Activated CD4-positive, alpha-beta memory T cell treated with anti-CD3 and anti-CD28 coated beads for 36 hours (primary cell): ENCODE results near the gene KIF13A. TPM values are rescaled to one million over a fixed set of nuclear protein-coding genes. Genes with fewer than 3 reads are reported as not detected.

Experiments
- CTCF ChIA-PET: fragments of 350-600 bp; sonication (Branson Sonifier 250); formaldehyde crosslinking; loops from one replicate; lab custom pipeline; 2021; ENCODE audit warnings: antibody characterized with exemption, inconsistent platforms; lab: Charles Lee
- POLR2A ChIA-PET: fragments of 350-600 bp; sonication (Branson Sonifier 250); formaldehyde crosslinking; loops from one replicate; lab custom pipeline; 2021; ENCODE audit warnings: antibody characterized with exemption; lab: Charles Lee
- DNase-seq: peaks from one replicate; pipeline ENCODE4 v3.0.0-alpha.2; 2020
- H3K27ac Mint-ChIP-seq: one replicate; pipeline ENCODE4 v1.8.0; 2021; ENCODE audit warnings: mixed read lengths
- H3K27me3 Mint-ChIP-seq: one replicate; pipeline ENCODE4 v1.8.0; 2021; ENCODE audit warnings: mixed read lengths
- H3K36me3 Mint-ChIP-seq: one replicate; pipeline ENCODE4 v1.8.0; 2021; ENCODE audit warnings: mixed read lengths
- H3K4me1 Mint-ChIP-seq: one replicate; pipeline ENCODE4 v1.8.0; 2021; ENCODE audit warnings: low read depth, mixed read lengths
- H3K4me3 Mint-ChIP-seq: one replicate; pipeline ENCODE4 v1.8.0; 2021; ENCODE audit warnings: mild to moderate bottlenecking, mixed read lengths
- H3K9me3 Mint-ChIP-seq: one replicate; pipeline ENCODE4 v1.8.0; 2021; ENCODE audit warnings: mixed read lengths
- intact Hi-C: fragments of 100-400 bp; cut with micrococcal nuclease; formaldehyde crosslinking; loops from one replicate; pipeline ENCODE4 v1.15.1; 2023
- total RNA-seq, 2 experiments: library from RNA; stranded (reverse); gene quantifications; one replicate each; pipeline ENCODE4 v1.2.3, GENCODE V29; 2021

Gene KIF13A
- total RNA-seq, 2 experiments from 2014 or later, result 0.07 TPM; not detected in 1

- Mint-ChIP-seq H3K36me3 (no peaks in the 10 kb centered on the region), H3K4me3 (no peak overlapping the region), H3K27ac (no peak overlapping the region), H3K4me1 (peaks cover 20% of the 10 kb centered on the region), H3K27me3 (peaks cover 28% of the 10 kb centered on the region), H3K9me3 (no peaks in the 10 kb centered on the region)
- ChIA-PET CTCF (interaction anchor here (0.6 kb wide), 2 partner anchors 77 to 891 kb away, joined by 4 to 5 read pairs; no protein-coding TSS in a partner anchor), POLR2A (interaction anchor here (0.6 kb wide), 1 partner anchor 116 kb away, joined by 6 read pairs; no protein-coding TSS in a partner anchor)
- no peak for DNase-seq
- intact Hi-C loops, result loop anchor here (10.0 kb wide), 1 partner anchor 384 kb away; the partner anchor contains the start of gene DEK
Observed at GRCh38 chr6:17881085-17881858, 106.2 kb downstream of the KIF13A start.

GRCh38 chr6:17879184-17879583 is 108.3 kb downstream of the KIF13A start:
- Mint-ChIP-seq H3K27me3 (peaks cover 27% of the 10 kb centered on the region), H3K27ac (no peak overlapping the region), H3K4me1 (peaks cover 3% of the 10 kb centered on the region), H3K36me3 (no peaks in the 10 kb centered on the region), H3K4me3 (no peak overlapping the region), H3K9me3 (no peaks in the 10 kb centered on the region)
- CTCF ChIA-PET, result no interaction called here
- intact Hi-C loops, result no loop called here
- DNase-seq, result no peak
- POLR2A ChIA-PET, result no interaction called here

GRCh38 chr6:17878734-17879133 is 108.7 kb downstream of the KIF13A start:
- no peak overlapping the region for H3K27ac Mint-ChIP-seq
- H3K27me3 Mint-ChIP-seq, result peaks cover 23% of the 10 kb centered on the region
- ChIA-PET CTCF (no interaction called here), POLR2A (no interaction called here)
- DNase-seq, result no peak
- no peaks in the 10 kb centered on the region for H3K36me3 Mint-ChIP-seq
- no peak overlapping the region for H3K4me3 Mint-ChIP-seq
- intact Hi-C loops, result no loop called here
- no peaks in the 10 kb centered on the region for H3K4me1 Mint-ChIP-seq
- no peaks in the 10 kb centered on the region for H3K9me3 Mint-ChIP-seq

GRCh38 chr6:17877895-17878440 is 109.5 kb downstream of the KIF13A start:
- Mint-ChIP-seq H3K27ac (no peak overlapping the region), H3K36me3 (no peaks in the 10 kb centered on the region), H3K4me3 (no peak overlapping the region), H3K4me1 (no peaks in the 10 kb centered on the region), H3K9me3 (no peaks in the 10 kb centered on the region), H3K27me3 (peaks cover 18% of the 10 kb centered on the region)
- ChIA-PET POLR2A (no interaction called here), CTCF (no interaction called here)
- no peak for DNase-seq
- intact Hi-C loops, result no loop called here

GRCh38 chr6:17877196-17877894 is 110.1 kb downstream of the KIF13A start:
- Mint-ChIP-seq H3K27me3 (peaks cover 17% of the 10 kb centered on the region), H3K4me3 (no peak overlapping the region), H3K27ac (no peak overlapping the region), H3K4me1 (no peaks in the 10 kb centered on the region), H3K36me3 (no peaks in the 10 kb centered on the region), H3K9me3 (no peaks in the 10 kb centered on the region)
- CTCF ChIA-PET, result no interaction called here
- intact Hi-C loops, result no loop called here
- POLR2A ChIA-PET, result no interaction called here
- no peak for DNase-seq

- no peak overlapping the region for H3K4me3 Mint-ChIP-seq
- CTCF ChIA-PET, result no interaction called here
- H3K4me1 Mint-ChIP-seq, result no peaks in the 10 kb centered on the region
- DNase-seq, result no peak
- peaks cover 16% of the 10 kb centered on the region for H3K27me3 Mint-ChIP-seq
- POLR2A ChIA-PET, result no interaction called here
- H3K36me3 Mint-ChIP-seq, result no peaks in the 10 kb centered on the region
- intact Hi-C loops, result no loop called here
- no peak overlapping the region for H3K27ac Mint-ChIP-seq
- H3K9me3 Mint-ChIP-seq, result no peaks in the 10 kb centered on the region
Observed at GRCh38 chr6:17874753-17875152, 112.7 kb downstream of the KIF13A start.

DNA sequence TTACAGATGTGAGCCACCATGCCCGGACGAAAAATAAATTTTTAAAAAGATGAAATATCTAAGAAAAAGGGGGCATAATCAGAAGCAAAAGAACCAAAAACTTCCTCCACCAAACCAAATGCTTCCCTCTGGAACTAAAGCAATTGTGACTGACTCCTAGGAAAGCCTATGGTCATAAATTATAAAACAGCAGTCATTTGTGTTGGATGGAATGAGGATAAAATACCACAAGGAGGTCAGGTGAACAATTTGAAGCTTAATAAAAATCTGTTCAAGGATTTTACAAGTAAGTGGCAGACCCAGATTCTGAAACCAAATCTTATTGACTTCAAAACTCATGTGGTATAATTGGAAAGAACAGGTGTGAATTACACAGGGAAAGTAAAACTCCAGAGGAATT is 114.5 kb downstream of the KIF13A start:
- no peaks in the 10 kb centered on the region for H3K36me3 Mint-ChIP-seq
- no peak overlapping the region for H3K27ac Mint-ChIP-seq
- ChIA-PET CTCF (no interaction called here), POLR2A (no interaction called here)
- no peaks in the 10 kb centered on the region for H3K4me1 Mint-ChIP-seq
- intact Hi-C loops, result no loop called here
- H3K27me3 Mint-ChIP-seq, result peaks cover 14% of the 10 kb centered on the region
- no peaks in the 10 kb centered on the region for H3K9me3 Mint-ChIP-seq
- DNase-seq, result no peak
- no peak overlapping the region for H3K4me3 Mint-ChIP-seq

DNA sequence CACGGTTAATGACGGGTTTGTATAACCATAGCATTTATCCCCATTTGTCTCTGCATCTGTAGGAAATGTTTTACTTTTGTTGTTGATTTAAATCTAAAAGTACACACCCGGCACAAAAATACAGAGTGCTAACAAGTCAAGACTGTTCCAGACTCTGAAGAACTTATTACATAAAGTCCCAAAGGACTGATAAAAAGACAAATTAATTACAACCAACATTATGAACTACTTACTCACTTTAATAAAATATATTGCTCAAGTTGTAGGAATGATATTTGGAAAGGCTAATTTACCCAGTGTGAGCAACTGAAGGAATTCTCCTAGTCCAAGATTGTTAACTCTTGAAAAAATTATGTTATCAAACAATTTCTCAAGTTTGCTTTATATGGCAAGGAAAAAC is 115.6 kb downstream of the KIF13A start:
- no peak overlapping the region for H3K4me3 Mint-ChIP-seq
- no peaks in the 10 kb centered on the region for H3K4me1 Mint-ChIP-seq
- ChIA-PET POLR2A (no interaction called here), CTCF (no interaction called here)
- H3K9me3 Mint-ChIP-seq, result no peaks in the 10 kb centered on the region
- peaks cover 13% of the 10 kb centered on the region for H3K27me3 Mint-ChIP-seq
- intact Hi-C loops, result no loop called here
- no peak overlapping the region for H3K27ac Mint-ChIP-seq
- no peak for DNase-seq
- H3K36me3 Mint-ChIP-seq, result no peaks in the 10 kb centered on the region

- no peak overlapping the region for H3K4me3 Mint-ChIP-seq
- H3K27ac Mint-ChIP-seq, result no peak overlapping the region
- intact Hi-C loops, result no loop called here
- H3K27me3 Mint-ChIP-seq, result peaks cover 12% of the 10 kb centered on the region
- no peaks in the 10 kb centered on the region for H3K4me1 Mint-ChIP-seq
- H3K9me3 Mint-ChIP-seq, result no peaks in the 10 kb centered on the region
- POLR2A ChIA-PET, result no interaction called here
- CTCF ChIA-PET, result no interaction called here
- no peak for DNase-seq
- H3K36me3 Mint-ChIP-seq, result no peaks in the 10 kb centered on the region
Observed at GRCh38 chr6:17871189-17871519, 116.3 kb downstream of the KIF13A start.

- no peak for DNase-seq
- intact Hi-C loops, result no loop called here
- Mint-ChIP-seq H3K4me1 (no peaks in the 10 kb centered on the region), H3K4me3 (no peak overlapping the region), H3K27ac (no peak overlapping the region), H3K36me3 (no peaks in the 10 kb centered on the region), H3K9me3 (no peaks in the 10 kb centered on the region), H3K27me3 (peaks cover 12% of the 10 kb centered on the region)
- ChIA-PET POLR2A (no interaction called here), CTCF (no interaction called here)
Observed at GRCh38 chr6:17870300-17871188, 116.9 kb downstream of the KIF13A start.

- no peaks in the 10 kb centered on the region for H3K9me3 Mint-ChIP-seq
- H3K4me1 Mint-ChIP-seq, result no peaks in the 10 kb centered on the region
- H3K27me3 Mint-ChIP-seq, result peaks cover 12% of the 10 kb centered on the region
- POLR2A ChIA-PET, result no interaction called here
- H3K4me3 Mint-ChIP-seq, result no peak overlapping the region
- no peaks in the 10 kb centered on the region for H3K36me3 Mint-ChIP-seq
- intact Hi-C loops, result no loop called here
- no peak for DNase-seq
- no peak overlapping the region for H3K27ac Mint-ChIP-seq
- CTCF ChIA-PET, result no interaction called here
Observed at GRCh38 chr6:17869753-17870050, 117.7 kb downstream of the KIF13A start.
